ENCODE data around the gene MIGA2. TPM values are rescaled to one million over a fixed set of nuclear protein-coding genes. Genes with fewer than 3 reads are reported as not detected.

Gene MIGA2
- total and polyA plus RNA-seq, 9 of the 15 experiments (the other 6 are each of a cell fraction or from before 2014, with no cell fraction given) = 0.15 to 54.1 (median 18.0) TPM

GRCh38 chr9:129027224-129027684 is 9.2 kb upstream of the MIGA2 start (continued):
- TF ChIP-seq TAF9B (IDR thresholded peaks at IDR 0.05; ENCODE audit: partially characterized antibody) (no peak), CHD7 (IDR thresholded peaks at IDR 0.05; ENCODE audit: low read depth, low read length) (no peak), CCAR2 (IDR thresholded peaks at IDR 0.05; ENCODE audit: low read depth, low read length) (no peak), KDM1A (IDR thresholded peaks at IDR 0.05) (peak; percentile 85 to 94), COPS2 (conservative IDR thresholded peaks at IDR 0.05) (no peak), ZNF586 (CRISPR knock-in tag; conservative IDR thresholded peaks at IDR 0.05) (no peak), MAZ (CRISPR knock-in tag; conservative IDR thresholded peaks at IDR 0.05 in 1 of 2, IDR thresholded peaks at IDR 0.05 in 1 of 2) (0 out of 4 replicates have a peak, but pooled peaks of 1 of the 2 experiments have one; percentile 26), ESRRA (IDR thresholded peaks at IDR 0.05; ENCODE audit: borderline replicate concordance, low read depth) (peak; percentile 95), ZBTB9 (CRISPR knock-in tag; IDR thresholded peaks at IDR 0.05) (no peak), ZNF316 (IDR thresholded peaks at IDR 0.05) (no peak), ARID3B (CRISPR knock-in tag; IDR thresholded peaks at IDR 0.05; ENCODE audit: borderline replicate concordance) (no peak), ERF (CRISPR knock-in tag; IDR thresholded peaks at IDR 0.05) (no peak)
